NCI-H345 (cell line): ENCODE results near the gene ATP7B.

ENCODE experiments used
- DNase-seq: peaks from one replicate; lab custom pipeline; 2025; lab: John Stamatoyannopoulos, UW

ATP7B gene

DNA sequence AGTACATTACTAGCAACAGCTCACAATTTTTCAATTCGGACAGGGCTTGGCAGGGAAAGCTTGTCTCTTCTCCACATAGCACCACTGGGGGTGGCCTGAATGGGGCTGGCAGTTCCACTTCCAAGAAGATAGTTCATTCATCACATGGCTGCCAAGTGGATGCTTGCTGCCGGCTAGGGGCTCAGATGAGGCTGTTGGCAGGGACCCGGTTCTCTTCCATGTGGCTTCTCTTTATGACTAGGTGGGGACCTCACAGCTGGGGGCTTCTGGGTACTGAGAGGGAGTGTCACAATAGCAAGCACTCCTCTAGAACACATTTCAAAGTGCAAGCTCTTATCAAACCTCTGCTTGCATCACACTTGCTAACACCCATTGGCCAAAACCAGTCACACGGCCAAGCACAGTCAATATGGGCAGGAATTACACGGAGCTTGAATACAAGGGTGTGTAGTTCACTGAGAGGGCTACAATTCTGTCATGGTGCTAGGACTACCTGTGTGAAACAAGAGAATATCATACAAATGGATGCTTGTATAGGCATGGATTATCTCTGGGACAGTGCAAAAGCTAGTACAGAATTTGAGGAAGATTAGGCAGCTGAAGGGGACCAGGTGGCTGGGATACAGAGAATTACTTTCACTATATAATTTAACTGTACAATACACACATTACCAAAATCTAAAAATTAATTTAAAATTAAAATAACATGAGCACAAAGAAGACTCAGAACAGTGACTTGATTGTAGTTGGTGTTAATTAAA, 32.3 kb downstream of the ATP7B start:
- no peak for DNase-seq

DNA sequence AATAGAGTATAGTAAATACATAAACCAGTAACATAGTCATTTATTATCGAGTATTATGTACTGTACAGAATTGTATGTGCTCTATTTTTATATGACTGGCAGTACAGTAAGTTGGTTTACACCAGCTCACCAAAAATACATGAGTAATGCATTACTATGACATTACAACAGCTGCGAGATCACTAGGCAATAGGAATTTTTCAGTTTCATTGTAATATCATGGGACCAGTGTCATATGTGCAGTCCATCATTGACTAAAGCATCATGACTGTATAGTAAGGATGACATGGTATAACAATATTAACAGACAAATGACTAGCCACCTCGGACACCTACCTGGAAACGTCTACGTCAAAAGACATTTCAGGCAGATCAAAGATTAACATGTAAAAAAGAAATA, 33.6 kb downstream of the ATP7B start:
- DNase-seq: no peak

DNA sequence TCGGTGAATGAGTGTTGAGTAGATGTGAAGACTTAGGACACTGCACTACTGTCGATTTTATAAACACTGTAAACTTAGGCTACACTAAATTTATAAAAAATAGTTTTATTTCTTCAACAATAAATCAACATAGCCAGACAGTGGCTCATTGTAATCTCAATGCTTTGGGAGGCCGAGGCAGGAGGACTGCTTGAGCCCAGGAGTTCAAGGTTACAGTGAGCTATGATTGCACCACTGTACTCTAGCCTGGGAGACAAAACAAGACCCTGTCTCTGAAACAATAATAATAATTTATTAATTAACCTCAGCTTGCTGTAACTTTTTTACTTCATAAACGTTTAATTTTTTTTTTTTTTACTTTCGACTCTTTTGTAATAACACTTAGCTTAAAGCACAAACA, 34.4 kb downstream of the ATP7B start:
- no peak for DNase-seq

DNA sequence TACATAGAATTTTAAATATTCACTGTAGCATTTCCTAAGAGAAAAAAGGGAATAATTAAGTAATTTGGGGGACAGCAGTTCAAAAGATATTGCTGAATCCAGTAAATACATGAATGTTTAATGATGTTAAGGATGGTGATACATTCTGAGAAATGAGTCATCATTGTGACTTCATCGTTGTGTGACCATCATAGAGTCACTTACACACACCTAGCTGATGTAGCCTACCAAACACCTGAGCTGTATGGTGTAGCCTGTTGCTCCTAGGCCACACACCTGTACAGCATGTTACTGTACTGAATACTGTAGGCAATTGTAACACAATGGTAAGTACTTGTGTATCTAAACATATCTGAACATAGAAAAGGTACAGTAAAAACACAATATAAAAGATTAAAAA, 34.8 kb downstream of the ATP7B start:
- no peak for DNase-seq

DNA sequence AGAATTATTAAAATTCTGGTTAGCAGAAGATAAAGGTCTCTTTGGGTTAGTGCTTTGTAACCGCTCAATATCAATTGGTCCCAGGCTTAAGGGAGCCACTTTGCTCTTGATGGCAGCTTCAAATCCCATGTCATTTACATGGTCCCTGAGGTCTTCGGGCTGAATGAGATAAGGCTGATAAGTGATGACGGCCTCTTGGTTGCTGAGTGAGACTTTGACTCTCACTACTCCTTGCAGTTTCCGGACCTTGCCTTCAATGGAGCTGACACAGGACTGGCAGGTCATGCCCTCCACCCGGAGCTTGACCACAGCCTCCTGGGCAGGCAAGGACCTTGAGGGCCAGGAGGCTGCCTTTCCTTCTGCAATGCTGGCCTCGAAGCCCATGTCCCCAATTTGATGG, 36.8 kb downstream of the ATP7B start:
- DNase-seq: no peak

DNA sequence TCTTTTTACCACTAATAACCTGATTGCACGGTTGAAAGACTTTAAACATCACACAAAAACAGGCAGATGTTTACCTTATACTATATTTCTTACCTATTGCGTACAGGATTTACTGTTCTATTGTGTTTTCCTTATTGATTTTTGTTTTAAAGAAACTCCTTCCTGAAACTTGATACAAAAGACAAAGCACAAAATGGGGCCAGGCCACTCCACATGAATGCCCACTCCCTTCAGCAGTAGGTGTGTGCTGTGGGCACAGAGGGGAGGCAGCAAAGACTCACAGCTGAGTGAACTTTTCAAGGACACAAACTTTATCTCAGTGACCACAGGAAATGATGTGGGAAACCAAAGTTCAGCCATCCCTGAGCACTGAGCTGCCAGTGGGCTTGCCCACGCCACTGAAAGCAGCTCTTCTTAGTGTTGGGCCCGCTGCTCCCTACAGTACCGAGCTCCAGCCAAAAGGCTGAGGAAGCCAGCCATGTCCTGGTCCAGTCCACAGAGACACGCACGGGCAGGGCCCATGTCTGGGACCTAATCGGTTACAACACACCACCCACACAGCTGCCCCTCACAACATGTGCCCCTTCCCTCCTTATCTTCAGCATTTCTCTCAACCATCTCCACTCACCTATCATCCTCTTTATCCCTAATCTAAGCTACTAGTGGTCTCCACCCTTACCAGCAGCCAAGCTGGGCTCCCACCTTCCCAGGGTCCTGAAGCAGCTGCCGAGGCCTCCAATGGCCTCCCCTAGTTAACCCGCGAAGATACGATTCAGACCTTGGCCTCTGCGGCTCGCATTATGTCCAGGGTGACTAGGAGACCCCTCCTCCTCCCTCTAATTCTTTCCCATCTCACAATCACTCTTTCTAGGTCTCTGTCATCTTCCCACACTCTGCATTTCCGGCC, 39.5 kb downstream of the ATP7B start:
- DNase-seq: peak; percentile 22

DNA sequence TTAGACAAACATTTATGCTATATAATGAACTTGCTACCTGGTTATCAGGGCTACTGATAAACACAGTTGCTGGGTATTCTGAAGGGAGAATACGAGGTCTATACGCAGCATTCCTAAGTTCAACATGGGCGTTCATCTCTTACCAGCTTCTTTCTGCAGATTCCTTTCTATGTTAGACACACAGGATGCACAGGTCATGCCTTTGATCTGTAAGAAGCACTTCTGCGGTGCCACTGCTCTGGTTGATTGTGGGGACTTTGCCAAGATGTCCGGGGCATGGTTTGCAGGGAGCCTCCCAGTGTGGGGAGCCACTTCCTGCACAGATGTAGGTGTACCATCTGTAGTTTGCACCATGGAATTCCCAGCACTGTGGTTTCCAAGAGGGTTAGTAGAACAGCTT, 40.9 kb downstream of the ATP7B start:
- DNase-seq: no peak

DNA sequence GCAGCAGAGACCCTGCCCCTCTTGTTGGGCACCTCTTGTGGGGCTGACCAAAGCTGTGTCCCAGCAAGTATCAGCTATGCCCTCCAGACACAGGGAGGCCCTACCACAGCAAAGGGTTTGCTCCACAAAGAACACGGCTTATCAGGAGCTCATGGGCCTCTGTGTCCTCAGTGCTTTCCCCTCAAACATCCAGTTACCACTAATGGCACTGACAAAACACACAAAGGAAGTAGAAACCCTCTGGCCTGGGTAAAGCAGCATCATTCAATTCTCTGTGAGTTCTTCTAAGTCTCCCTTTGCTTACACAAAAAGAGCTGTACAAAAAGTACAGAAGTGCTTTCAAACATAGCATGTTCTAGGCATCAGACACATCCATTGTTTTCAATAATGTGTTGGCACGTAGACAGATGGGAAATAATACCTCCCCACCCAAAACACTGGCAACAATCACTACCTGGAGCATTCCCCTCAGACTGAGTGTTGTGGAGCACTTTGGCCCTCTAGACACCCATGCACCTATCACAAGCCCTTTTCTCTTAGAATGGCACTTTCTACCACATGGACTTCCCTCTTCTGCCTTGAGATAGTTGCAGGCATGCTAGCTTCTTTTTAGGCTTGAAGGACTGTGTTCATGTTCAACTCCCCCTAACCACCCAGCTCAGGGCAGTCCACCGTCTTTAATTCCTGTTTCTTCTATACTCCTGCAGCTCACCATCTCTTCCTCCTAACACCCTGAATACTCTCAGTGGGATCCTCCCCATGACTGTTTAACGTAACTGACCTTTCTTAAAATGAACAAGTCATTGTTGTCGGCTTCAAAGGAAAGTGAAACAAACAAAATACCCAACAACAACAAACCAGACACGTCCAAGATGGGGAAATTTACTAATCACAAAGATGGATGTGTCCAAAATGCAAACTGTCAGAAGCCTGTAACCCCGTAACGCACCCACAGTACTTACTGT, 43.5 kb downstream of the ATP7B start:
- no peak for DNase-seq

DNA sequence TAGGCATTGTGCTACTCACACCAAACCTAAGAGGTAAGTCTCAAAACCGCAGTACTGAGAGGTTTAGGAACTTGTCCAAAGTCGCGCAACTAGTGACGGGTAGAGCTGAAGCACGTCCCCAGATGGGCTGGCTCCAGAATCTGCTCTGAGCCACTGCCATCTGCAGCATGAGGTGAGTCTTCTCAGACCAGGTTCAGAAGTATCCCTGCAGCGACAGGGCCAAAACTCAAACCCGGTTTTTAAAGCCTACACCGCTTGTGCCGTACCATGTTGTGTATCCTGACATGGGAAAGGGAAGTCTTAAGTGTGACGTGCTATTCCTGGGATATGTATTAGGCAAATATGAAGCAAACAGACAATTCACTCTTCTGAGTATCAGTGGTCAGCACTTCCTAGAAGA, 45.1 kb downstream of the ATP7B start:
- no peak for DNase-seq

DNA sequence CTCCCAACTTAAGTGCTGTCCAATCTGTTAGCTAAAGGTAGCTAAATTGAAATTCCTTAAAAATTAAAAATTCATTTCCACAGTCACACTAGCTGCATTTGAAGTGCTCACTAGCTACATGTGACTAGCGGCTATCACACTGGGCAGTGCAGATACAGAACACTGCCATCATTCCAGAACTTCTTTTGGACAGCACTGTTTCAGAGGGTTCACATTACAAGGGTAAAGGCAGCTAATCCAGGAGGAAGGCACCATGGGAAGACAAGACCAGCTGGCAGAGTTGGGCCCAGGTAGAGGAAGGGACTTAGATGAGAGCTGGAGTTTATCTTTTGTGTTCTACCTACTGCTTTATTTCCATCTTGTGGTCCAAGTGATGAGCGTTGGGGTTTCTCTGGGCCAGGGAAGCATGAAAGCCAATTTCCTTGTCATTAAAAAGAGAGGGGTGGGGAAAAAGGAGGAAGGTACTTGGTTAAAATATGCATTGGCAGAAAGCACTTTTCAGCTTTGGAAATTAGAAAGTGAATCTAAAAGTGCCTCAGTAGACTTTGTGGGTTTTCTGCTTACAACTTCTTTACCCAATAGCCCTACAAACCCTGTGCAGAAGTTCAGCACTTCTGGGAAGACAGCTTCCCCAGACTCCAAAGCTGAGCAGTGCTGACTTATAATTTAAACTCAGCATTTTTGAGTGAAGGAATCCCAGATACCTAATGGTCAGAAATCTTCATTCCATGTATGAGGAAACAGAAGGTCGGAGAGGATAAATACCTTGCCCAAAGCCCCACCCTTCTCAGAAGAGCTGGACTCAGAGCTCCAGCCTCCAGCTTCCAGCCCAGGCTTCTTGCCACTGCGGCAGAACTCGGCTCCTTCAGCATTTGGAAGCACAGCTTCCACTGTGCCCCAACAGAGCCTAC, 49.5 kb downstream of the ATP7B start:
- no peak for DNase-seq

DNA sequence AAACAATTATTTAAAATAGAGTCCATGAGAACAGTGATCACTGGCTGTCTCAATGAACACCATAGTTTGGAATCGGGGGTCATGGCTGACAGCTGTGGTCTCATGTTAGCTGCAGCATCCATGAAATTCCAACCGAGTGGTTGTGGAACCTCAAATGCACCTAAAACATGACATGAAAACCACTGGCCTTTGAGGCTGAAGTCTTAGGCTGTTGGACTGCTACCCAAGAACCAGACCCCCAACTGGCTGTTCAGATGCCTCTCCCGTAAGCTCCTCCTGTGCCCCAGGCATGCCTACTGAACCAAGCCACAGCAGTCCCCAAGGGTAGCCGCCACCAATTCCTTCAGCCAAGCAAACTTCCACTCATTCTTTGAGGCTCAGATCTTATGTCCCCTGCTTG, 50.5 kb downstream of the ATP7B start:
- no peak for DNase-seq

DNA sequence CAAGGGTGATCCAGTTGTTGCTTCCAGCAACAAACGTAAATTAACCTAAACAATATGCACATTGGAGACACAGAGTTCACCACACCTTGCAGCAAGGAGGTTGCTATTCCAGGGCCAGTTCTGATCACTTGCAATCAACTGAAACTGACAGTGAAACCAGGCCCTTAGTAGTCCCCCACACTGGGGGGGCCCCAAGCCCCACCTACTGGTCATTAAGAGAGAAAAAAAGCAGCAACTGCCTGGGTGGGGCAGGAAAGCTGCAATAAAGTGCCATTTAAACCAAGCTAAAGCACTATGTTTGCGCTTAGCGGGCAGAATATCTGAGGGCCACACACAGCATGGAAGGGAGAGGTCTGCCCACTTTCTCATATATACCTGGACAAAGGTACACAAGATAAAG, 51.5 kb downstream of the ATP7B start:
- DNase-seq: no peak

DNA sequence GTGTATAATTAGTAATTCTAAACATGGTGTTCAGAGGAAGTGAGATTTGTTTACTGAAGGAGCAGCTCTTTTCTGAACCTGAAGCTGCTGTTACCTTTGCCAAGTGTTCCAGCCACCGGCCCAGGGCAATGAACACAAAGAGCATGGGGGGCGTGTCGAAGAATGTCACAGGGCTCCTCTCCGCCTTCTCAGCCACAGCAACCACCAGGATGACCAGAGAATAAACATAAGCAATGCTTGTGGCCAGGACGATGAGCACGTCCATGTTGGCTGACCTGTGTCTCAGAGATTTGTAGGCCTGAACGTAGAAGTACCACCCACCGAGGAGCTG, 53.1 kb downstream of the ATP7B start:
- DNase-seq: no peak

DNA sequence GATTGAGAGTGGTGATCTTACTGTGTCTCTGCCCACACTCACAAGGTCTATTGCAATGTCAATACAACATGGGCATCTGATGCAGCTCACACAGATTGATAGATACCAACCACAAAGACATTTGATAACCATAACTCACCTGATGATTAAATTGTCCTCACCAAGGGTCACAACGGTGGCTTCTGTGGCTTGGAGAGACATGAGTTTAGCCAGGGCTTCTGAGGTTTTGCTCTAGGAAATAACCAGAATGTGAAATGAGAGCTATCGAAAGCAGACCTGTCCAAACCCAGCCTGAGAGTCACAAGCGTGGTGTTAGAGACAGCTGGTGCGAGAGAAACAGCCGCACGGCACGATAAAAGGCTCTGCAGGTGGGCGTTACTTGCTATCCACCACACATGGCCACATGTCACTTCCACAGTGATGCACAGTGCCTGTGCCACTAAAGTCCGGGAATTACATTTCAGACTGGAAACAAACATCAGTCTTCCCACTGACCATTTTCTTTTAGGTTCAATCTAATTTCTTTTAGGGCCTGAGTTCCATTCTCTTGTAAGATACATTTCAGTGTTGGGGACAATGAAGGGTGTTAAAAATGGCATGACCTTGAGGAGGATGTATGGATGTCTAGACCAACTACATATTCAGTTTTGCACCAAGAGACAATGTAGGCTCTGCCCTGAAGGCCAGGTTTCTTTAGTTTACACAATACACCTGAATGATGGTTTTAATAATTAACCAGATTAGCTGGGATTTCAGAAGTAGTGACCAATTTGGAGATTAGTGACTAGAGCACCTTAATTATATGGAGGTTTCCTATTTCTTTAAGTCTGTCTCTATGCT, 53.7 kb downstream of the ATP7B start:
- DNase-seq: no peak

DNA sequence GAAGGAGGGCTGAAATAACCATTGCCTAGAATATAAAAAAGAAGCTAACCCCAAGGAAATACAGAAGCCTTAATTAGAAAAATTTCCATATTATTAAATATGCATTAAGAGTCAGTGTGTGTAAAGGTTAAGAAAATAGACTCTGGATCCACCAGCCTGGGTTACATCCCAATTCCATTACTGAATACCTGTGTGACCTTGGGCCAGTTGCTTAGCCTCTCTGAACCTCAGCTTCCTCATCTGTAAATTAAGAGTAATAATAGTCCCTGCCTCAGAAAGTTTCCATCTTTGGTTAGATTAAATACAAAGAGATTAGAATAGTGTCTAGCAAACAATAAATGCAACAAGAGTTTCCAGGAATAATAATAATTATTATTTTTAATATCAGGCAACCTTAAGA, 54.5 kb downstream of the ATP7B start:
- no peak for DNase-seq

DNA sequence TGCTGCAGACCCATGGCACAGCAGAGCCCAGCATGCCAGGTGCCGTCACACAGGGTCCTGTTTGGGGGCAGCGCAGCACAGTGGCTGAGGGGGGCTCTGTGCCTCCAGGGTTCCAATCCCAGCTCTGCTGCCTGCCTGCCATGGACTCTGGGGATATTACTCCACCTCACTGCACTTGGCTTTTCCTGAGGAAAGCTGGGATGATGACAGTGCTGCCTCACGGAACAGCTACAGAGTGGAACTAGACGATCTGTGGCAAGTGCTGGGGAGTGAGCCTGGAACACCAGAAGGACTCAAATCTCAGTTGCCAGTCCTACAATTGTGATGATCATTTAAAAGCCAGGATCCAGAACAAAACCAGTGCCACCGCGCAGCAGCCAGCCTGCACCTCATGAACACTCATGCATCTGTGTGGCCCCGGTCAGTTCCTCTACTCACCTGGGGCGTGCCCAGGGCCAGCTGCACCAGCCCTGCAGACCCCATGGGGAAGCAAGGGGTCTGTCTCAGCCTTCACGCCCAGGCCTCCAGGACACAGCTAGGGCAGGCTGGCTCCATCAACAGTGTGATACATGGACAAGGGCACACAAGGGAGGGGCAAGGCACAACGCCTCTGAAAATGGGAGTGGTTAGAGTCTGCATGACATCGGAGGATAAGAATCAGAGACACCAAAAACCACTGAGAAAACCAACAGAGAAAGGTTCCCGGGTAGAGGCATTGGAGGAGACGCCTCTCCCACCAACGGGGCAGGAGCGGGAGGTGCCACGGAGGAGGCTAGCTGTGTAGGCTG, 55.2 kb downstream of the ATP7B start:
- DNase-seq: no peak

DNA sequence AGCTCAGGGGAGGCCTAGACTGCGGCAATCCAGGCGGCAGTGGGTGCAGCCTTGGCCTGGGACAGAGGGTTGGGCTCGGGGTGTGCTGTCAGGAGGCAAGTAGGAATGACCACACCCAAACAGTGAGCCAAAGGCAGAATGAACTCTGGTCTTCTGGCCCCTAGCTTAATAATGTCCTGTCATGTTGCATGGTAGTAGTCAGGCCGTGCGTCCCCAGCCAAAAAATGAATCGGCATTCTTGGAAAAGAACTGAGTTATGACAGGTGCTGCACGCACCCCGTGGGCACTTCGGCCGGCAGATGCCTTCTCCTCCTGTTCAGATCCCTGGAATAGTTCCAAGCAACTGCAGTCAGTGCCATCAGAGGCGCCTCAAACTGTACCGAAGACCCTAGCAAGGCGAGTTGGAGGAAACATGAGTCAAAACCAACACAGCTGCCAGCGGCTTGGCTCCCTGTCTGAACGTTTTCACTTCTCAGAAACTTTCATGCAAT, 55.9 kb downstream of the ATP7B start:
- DNase-seq: no peak

DNA sequence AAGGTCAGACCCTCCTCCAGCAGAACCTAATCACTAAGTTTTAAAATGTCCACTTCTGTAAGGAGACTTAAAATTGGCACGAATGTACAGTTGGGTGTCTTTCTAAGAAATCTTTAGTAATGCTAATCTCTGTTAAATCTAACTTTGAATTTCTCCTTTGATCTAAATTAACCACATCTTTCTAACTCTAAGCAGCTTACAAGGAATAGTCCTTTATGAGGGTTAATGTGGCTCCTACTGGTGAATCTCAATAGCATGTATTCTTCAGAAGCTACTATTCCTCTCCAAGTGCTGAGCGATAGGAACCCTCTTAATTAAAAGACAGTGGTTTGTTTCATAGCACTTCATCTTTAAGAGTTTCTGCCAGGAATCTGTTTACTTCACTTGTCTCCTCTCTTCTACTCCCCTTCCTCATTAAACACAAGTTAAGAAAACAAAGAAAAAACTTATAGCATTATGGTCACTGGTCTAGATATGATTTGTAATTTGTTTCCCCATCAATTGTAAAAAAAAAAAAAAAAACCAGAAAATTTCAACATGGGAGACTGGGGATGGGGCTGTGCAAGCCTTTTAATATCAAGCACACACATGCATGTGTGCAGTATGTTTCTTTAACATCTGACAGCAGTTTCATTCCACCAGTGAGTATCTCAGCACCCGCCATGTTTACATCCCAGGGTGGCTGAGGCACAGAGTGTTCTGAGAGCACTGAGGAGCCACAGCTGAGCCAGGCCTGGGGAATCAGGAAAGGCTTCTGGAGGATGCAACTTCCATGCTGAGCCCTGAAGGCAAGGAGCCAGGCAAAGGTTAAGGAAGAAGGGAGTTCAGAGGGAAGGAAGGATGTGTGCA, 57.7 kb downstream of the ATP7B start:
- DNase-seq: no peak
